Activated naive CD8-positive, alpha-beta T cell treated with anti-CD3 and anti-CD28 coated beads, Interleukin-2, amount 50 U/mL, for 16 hours (primary cell): ENCODE data around the gene FBXL4.
"Not testable (repeated sequence)": the region's sequence is repeated elsewhere in the genome, so short reads cannot be mapped to it uniquely, and the experiment has no call there.

Source experiments
- DNase-seq: peaks from one replicate; pipeline ENCODE4 v3.0.0-alpha.2; 2020; ENCODE audit warnings: low read depth, low spot score

Gene FBXL4

GRCh38 chr6:98945311-98946115 is 2.2 kb downstream of the FBXL4 start:
- DNase-seq, result no peak

DNA sequence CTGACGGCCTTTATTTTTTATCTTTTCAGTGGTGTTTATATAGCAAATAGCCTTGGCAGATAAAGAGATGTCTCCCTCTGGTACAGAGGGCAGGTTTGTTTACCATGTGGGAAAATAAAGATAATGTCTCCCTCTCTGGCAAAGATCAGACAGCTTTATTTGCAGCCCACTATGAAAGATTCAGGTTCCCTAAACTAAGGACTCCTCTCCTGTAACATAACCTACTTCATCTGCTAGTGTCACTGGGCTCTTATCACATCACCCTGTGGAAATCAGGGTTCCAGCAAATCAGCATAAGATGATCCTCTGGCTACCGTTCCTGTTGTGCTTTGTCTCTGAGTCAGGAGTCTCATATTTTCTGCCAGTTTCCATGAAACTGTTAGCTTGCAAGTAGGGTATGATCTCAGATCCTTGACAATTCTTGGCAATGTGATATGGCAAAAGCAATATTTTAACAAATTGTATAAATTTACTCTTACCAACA is 3.1 kb downstream of the FBXL4 start:
- no peak for DNase-seq

DNA sequence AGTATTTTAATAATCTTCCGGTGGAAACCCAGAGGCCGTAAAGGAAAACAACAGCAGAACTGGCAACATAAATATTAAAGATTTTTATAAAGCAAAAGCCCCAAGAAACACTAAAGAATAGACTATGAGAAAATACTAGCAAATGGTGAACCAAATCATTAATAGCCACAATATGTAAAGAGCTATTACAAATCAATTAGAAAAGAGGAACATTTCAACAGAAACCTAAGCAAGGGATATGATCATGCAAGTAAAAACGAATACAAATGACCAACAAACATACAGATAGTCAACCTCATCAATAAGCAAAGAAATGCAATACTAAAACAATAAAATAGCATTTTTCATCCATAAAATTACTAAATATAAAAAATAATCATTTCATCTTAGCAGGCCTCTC is 3.6 kb downstream of the FBXL4 start:
- no peak for DNase-seq

GRCh38 chr6:98942263-98942803 is 5.4 kb downstream of the FBXL4 start:
- DNase-seq, result no peak

- no peak for DNase-seq
These were observed 6.4 kb downstream of the FBXL4 start for GRCh38 chr6:98941319-98941718.

GRCh38 chr6:98937351-98937750 is 10.4 kb downstream of the FBXL4 start:
- DNase-seq, result no peak

- DNase-seq, result no peak
These were observed 15.4 kb downstream of the FBXL4 start for GRCh38 chr6:98932381-98932780.

DNA sequence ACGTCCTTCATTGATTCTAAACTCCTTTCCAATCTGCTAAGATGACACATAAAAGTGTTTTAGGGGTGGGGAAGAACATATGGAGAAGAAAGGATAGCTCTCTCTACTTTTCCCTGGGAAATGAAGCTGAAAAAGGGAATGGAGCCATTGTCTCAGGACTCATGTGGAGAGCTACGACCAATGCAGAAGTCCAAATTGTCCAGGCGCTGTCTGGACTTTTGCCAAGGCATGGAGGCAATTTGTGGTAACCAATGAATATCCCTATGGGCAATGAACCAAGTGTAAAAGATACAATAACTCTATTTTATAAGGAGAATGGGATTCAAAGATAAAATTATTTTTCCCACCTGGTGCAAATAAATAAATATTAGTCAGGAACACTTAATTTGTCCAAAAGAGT is 16.1 kb downstream of the FBXL4 start:
- DNase-seq, result no peak

- no peak for DNase-seq
These were observed 18.2 kb downstream of the FBXL4 start for GRCh38 chr6:98929498-98930060.

DNA sequence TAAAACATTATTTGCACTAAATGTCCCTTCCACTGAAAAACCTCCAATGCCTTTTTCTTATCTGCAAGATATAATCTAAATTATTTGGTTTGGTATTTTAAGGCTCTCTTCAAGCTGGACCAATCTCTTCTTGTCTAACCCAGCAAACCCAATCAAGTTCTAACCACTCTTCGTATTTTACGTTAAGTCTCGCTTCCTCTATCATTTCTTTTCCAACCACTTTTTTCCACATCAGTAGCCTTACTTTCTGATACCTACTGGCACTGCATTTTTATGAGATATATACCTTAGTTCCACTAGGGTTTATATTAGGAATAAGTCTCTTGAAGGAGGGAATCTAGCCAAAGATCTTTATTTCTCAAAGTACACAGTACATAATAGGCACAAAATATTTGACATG is 19.1 kb downstream of the FBXL4 start:
- no peak for DNase-seq

GRCh38 chr6:98927534-98927933 is 20.2 kb downstream of the FBXL4 start:
- DNase-seq, result no peak

GRCh38 chr6:98925831-98926230 is 21.9 kb downstream of the FBXL4 start:
- DNase-seq, result no peak

DNA sequence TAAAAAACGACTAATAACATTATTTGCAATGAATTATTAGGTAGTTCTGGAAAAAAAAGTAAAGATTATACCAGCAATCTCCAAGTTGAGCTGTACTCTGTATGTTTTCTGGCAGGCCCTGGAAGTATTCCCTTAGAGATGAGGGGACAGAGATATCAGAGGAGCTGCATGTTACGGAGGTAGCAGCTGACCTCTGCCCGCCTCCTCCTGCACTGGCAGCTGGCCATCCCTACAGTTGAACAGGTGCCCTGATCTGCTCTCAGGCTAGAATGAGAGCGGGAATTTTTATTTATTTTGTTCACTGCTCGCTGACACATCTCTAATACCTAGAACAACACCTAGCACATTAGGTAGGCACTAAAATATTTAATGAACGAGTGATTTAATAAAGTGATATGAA is 23.1 kb downstream of the FBXL4 start:
- DNase-seq, result no peak

- no peak for DNase-seq
These were observed 26.8 kb downstream of the FBXL4 start for GRCh38 chr6:98920904-98921431.

- not testable (repeated sequence) for DNase-seq
These were observed 36.8 kb downstream of the FBXL4 start for GRCh38 chr6:98910946-98911345.

- no peak for DNase-seq
These were observed 38.5 kb downstream of the FBXL4 start for GRCh38 chr6:98909236-98909635.

DNA sequence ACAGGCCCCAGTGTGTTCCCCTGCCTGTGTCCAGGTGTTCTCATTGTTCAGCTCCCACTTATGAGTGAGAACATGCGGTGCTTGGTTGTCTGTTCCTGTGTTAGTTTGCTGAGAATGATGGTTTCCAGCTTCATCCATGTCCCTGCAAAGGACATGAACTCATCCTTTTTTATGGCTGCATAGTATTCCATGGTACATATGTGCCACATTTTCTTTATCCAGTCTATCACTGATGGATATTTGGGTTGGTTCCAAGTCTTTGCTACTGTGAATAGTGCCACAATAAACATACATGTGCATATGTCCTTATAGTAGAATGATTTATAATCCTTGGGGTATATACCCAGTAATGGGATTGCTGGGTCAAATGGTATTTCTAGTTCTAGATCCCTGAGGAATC is 41.4 kb downstream of the FBXL4 start:
- not testable (repeated sequence) for DNase-seq

DNA sequence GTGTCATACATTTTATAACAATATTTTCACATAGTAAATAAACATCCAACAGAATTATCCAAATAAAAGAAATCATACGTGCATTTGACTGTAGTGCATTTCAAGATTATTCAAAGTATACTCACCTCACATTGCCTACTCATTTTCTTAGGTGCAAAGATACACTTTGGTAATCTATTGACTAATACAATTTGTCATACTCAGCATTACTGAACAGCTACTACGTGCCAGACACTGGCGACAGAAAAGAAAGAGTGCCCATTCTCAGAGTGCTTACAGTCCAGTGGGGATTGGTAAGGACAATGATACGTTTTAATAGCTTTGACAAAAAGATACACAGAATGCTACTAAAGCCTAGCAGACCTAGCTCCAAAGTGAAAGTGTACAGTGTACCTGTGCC is 42.0 kb downstream of the FBXL4 start:
- DNase-seq, result no peak

DNA sequence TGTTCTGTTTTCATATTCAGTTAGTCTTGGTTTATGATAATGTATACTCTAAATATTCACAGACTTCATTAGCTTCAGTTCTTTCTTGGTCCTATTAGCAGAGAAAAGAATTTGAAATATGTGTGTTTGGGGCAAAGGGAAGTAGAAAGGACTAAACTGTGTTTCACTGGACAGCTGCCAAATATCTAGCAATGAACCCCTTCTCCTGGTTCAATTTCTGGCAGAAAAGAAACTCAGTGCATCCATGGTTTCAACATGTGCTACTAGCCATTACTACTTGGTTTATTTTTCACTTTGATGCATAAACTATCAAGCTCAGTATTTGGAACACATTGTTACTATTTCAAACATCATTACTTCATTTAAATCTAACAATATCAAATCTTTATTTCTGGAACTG is 43.6 kb downstream of the FBXL4 start:
- DNase-seq, result no peak

- DNase-seq, result no peak
These were observed 47.0 kb downstream of the FBXL4 start for GRCh38 chr6:98900706-98901105.

- DNase-seq, result no peak
These were observed 52.9 kb downstream of the FBXL4 start for GRCh38 chr6:98894810-98895209.

- no peak for DNase-seq
These were observed 60.1 kb downstream of the FBXL4 start for GRCh38 chr6:98887650-98888049.

DNA sequence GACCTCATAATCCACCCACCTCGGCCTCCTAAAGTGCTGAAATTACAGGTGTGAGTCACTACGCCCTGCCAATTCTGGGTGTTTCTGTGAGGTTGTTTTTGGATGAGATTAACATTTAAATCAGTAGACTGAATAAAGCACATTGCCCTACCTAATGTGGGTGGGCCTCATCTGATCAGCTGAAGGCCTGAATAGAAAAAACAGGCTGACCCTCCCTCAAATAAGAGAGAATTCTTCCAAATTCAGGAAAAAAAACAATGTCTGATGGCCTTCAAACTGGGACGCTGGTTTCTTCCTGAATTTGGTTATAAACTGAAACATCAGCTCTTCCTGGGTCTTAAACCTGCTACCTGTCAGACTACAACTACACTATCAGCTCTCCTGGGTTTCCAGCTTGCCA is 62.4 kb downstream of the FBXL4 start:
- DNase-seq, result no peak
